HL-60 (cell line): ENCODE measurements around the gene CCR9.

Experiments used
- DNase-seq, 2 experiments: peaks; one replicate each; pipeline ENCODE4 v3.0.0-alpha.2; 2010 to 2020; ENCODE audit warnings: low read depth in 1 of 2, low spot score in 1 of 2
- H3K27ac ChIP-seq: fragments of 250-450 bp; sonication (Bioruptor Pico); replicated peaks from 2 replicates; pipeline ENCODE4 v1.5.1; 2020; ENCODE audit warnings: mild to moderate bottlenecking, moderate library complexity
- H3K27me3 ChIP-seq: fragments of 250-450 bp; sonication (Bioruptor Pico); 2 replicates; pipeline ENCODE4 v1.5.1; 2021; ENCODE audit warnings: mild to moderate bottlenecking, moderate library complexity; ENCODE audit not compliant: insufficient read depth, poor library complexity, severe bottlenecking
- H3K4me3 ChIP-seq: replicated peaks from 2 replicates; pipeline ENCODE4 v1.5.1; 2011; ENCODE audit warnings: mild to moderate bottlenecking, control low read depth, low read length; ENCODE audit not compliant: insufficient read depth
- GABPA ChIP-seq: IDR thresholded peaks from 2 replicates; pipeline ENCODE4 v1.6.1; 2012; ENCODE audit warnings: low read depth
- POLR2AphosphoS5 ChIP-seq: IDR thresholded peaks from 2 replicates; pipeline ENCODE4 v1.6.1; 2012; ENCODE audit warnings: low read depth
- SPI1 ChIP-seq: IDR thresholded peaks from 2 replicates; pipeline ENCODE4 v1.6.1; 2012; ENCODE audit warnings: low read depth, mild to moderate bottlenecking, borderline replicate concordance
- TF ChIP-seq, protein P1 (sequence below): IDR thresholded peaks from 2 replicates; pipeline ENCODE4 v1.6.1; 2012; ENCODE audit warnings: low read depth; ENCODE audit not compliant: insufficient replicate concordance
- TF ChIP-seq, protein P2 (sequence below): IDR thresholded peaks from one replicate; pipeline ENCODE4 v1.5.1; 2011; ENCODE audit warnings: low read length, control low read depth, inconsistent platforms; ENCODE audit not compliant: insufficient read depth

Gene CCR9

DNA sequence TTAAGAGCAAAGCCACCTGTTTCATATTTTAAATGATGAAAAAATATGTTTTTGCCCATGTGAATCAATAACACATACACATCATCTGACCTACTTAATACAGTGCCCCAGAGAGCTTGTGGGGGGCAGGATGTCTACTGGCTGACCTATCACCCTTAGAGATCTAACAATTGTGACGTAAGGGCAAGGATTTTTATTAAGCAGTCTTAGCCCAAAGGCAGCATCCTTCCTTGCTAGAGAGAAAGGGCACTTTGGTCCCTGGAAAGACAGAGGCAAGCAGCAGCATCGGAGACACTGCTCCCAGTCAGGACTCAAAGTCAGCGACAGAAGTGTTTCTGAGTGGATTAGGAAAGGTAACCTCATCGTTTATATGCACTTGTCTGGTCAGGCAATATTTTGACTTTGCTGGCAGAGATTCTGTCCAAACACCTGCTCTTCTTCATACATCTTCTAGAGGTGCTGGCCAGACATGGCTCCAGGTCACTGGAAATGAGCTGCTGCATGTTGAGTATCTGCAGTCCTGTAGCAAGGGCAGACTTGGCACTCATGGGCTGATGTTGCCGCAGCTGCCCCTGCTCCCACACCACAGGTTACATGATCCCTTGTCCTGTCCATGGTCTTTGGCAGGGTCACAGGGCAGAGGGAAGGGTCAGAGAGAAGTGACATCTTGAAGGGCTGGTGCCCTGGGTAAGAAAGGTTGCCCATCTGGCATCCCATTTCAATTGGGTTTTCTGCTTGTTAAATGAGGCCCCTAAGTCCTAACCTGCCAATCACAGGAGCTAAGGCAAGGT lies 58.7 kb downstream of the CCR9 start:
- DNase-seq, result no peak
- Histone ChIP-seq H3K27ac (no peak overlapping the region), H3K4me3 (no peak overlapping the region), H3K27me3 (no peaks in the 10 kb centered on the region)
- TF ChIP-seq, protein P1, sequence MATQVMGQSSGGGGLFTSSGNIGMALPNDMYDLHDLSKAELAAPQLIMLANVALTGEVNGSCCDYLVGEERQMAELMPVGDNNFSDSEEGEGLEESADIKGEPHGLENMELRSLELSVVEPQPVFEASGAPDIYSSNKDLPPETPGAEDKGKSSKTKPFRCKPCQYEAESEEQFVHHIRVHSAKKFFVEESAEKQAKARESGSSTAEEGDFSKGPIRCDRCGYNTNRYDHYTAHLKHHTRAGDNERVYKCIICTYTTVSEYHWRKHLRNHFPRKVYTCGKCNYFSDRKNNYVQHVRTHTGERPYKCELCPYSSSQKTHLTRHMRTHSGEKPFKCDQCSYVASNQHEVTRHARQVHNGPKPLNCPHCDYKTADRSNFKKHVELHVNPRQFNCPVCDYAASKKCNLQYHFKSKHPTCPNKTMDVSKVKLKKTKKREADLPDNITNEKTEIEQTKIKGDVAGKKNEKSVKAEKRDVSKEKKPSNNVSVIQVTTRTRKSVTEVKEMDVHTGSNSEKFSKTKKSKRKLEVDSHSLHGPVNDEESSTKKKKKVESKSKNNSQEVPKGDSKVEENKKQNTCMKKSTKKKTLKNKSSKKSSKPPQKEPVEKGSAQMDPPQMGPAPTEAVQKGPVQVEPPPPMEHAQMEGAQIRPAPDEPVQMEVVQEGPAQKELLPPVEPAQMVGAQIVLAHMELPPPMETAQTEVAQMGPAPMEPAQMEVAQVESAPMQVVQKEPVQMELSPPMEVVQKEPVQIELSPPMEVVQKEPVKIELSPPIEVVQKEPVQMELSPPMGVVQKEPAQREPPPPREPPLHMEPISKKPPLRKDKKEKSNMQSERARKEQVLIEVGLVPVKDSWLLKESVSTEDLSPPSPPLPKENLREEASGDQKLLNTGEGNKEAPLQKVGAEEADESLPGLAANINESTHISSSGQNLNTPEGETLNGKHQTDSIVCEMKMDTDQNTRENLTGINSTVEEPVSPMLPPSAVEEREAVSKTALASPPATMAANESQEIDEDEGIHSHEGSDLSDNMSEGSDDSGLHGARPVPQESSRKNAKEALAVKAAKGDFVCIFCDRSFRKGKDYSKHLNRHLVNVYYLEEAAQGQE, result no peak
- TF ChIP-seq POLR2AphosphoS5 (no peak), SPI1 (no peak), GABPA (no peak)
- TF ChIP-seq, protein P2, sequence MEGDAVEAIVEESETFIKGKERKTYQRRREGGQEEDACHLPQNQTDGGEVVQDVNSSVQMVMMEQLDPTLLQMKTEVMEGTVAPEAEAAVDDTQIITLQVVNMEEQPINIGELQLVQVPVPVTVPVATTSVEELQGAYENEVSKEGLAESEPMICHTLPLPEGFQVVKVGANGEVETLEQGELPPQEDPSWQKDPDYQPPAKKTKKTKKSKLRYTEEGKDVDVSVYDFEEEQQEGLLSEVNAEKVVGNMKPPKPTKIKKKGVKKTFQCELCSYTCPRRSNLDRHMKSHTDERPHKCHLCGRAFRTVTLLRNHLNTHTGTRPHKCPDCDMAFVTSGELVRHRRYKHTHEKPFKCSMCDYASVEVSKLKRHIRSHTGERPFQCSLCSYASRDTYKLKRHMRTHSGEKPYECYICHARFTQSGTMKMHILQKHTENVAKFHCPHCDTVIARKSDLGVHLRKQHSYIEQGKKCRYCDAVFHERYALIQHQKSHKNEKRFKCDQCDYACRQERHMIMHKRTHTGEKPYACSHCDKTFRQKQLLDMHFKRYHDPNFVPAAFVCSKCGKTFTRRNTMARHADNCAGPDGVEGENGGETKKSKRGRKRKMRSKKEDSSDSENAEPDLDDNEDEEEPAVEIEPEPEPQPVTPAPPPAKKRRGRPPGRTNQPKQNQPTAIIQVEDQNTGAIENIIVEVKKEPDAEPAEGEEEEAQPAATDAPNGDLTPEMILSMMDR, result no peak

DNA sequence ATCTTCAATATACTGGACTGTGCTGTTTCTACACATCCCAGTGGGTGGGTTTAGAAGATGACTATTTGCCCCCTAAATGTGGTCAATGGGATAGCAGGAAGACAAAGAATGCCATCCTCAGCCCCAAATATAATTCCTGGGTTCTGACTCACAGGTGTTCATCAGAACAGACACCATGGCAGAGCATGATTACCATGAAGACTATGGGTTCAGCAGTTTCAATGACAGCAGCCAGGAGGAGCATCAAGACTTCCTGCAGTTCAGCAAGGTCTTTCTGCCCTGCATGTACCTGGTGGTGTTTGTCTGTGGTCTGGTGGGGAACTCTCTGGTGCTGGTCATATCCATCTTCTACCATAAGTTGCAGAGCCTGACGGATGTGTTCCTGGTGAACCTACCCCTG lies 60.0 kb downstream of the CCR9 start:
- Histone ChIP-seq H3K27me3 (no peaks in the 10 kb centered on the region), H3K27ac (no peak overlapping the region), H3K4me3 (no peak overlapping the region)
- no peak for DNase-seq
- TF ChIP-seq GABPA, result no peak
- TF ChIP-seq SPI1, result no peak
- TF ChIP-seq, protein P1, result no peak
- TF ChIP-seq, protein P2, result no peak
- no peak for TF ChIP-seq POLR2AphosphoS5

DNA sequence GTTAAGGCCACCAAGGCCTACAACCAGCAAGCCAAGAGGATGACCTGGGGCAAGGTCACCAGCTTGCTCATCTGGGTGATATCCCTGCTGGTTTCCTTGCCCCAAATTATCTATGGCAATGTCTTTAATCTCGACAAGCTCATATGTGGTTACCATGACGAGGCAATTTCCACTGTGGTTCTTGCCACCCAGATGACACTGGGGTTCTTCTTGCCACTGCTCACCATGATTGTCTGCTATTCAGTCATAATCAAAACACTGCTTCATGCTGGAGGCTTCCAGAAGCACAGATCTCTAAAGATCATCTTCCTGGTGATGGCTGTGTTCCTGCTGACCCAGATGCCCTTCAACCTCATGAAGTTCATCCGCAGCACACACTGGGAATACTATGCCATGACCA lies 60.5 kb downstream of the CCR9 start:
- no peak for TF ChIP-seq POLR2AphosphoS5
- TF ChIP-seq, protein P1, result no peak
- TF ChIP-seq SPI1, result no peak
- H3K27ac ChIP-seq, result no peak overlapping the region
- DNase-seq, result no peak
- no peaks in the 10 kb centered on the region for H3K27me3 ChIP-seq
- no peak overlapping the region for H3K4me3 ChIP-seq

DNA sequence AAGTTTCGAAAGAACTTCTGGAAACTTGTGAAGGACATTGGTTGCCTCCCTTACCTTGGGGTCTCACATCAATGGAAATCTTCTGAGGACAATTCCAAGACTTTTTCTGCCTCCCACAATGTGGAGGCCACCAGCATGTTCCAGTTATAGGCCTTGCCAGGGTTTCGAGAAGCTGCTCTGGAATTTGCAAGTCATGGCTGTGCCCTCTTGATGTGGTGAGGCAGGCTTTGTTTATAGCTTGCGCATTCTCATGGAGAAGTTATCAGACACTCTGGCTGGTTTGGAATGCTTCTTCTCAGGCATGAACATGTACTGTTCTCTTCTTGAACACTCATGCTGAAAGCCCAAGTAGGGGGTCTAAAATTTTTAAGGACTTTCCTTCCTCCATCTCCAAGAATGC lies 61.0 kb downstream of the CCR9 start:
- TF ChIP-seq POLR2AphosphoS5, result no peak
- TF ChIP-seq, protein P1, result no peak
- no peak for TF ChIP-seq GABPA
- TF ChIP-seq, protein P2, result no peak
- no peak for TF ChIP-seq SPI1
- H3K27me3 ChIP-seq, result no peaks in the 10 kb centered on the region
- DNase-seq, result no peak
- no peak overlapping the region for H3K4me3 ChIP-seq
- no peak overlapping the region for H3K27ac ChIP-seq
